Fibroblast of skin of left quadriceps (primary cell): Measurements from ENCODE around the gene CNTN2.

Source experiments
- DNase-seq, 2 experiments: peaks; one replicate each; pipeline ENCODE4 v3.0.0-alpha.2; 2013; ENCODE audit warnings: low read depth in 2 of 2

Gene CNTN2

DNA sequence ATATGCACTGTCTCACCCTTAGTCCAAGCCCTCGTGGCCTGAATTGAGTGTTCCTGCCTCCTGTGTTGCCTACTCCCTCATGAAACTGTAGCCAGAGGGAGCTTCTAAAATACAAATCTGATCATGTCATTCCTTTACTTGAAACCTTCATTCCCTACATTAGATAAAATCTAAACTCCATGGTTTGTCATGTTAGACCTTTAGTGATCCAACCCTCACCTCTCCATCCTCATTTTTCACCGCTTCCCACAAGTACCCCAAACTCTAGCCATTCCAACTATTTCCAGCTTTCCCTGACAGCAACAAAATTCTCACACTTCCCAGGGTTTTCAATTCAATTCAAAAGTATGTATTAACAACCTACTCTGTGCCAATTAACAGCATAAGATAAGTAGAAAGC lies 18.3 kb upstream of the CNTN2 start:
- DNase-seq: no peak

GRCh38 chr1:205025239-205025638 lies 17.8 kb upstream of the CNTN2 start:
- DNase-seq: no peak

GRCh38 chr1:205026181-205026580 lies 16.8 kb upstream of the CNTN2 start:
- DNase-seq: no peak

DNA sequence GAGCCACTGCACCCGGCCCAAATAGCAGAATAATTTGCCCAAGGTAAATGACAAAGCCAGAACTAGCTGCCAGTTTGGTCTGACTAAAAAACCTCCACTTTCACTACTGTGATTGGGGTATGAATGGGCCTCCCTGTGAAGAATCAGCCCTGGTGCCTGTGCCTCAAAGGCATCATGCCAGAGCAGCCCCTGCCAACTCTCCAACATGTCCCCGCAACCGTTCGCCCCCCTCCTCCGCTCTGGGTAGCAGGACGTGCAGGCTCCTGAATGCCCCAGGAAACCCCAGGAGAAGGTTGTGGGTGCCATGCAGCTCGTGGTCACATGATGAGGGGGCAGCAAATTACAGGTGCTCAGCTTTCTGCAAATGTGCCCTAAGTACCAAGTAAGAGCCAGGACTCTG lies 14.6 kb upstream of the CNTN2 start:
- no peak for DNase-seq

- DNase-seq: no peak
Measured at GRCh38 chr1:205028924-205029323, 14.1 kb upstream of the CNTN2 start.

- no peak for DNase-seq
Measured at GRCh38 chr1:205030241-205030640, 12.8 kb upstream of the CNTN2 start.

GRCh38 chr1:205030896-205031295 lies 12.1 kb upstream of the CNTN2 start:
- no peak for DNase-seq

GRCh38 chr1:205032508-205032907 lies 10.5 kb upstream of the CNTN2 start:
- DNase-seq: no peak

- DNase-seq: no peak
Measured at GRCh38 chr1:205037539-205037938, 5.5 kb upstream of the CNTN2 start.

GRCh38 chr1:205038132-205038786 lies 4.8 kb upstream of the CNTN2 start:
- DNase-seq: no peak

DNA sequence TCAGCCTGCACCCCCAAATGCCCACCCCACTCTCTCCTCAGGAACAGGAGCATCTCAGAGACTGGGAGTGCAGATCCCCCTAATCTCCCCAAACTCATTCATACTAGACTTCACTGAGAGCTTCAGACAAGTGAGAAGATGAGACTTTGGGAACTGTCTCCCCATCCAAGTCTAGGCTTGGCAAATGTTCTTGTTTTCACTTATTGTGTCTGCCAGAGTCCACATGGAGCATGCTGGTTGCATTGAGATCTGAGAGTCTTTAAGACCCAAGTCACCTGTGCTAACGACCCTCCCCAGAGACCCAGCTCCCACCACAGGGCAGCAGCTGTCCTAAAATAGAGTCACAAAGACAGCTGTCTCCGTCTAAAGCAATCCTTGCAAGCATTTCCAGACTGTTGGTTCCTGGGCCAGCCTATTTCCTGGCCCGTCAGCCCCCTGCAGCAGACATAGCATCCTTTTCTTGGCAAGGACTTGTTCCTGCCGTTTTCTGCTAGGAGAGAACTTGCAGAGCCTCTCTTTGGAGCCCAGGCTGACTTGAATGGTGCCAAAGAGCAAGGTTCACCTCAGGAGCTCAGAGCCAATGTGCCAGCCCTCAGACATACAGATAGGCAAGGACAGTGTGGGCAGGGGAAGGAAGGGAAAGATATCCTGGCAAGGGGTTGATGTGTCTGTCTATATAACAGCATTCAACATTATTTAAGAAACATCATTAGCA lies 1.9 kb upstream of the CNTN2 start:
- no peak for DNase-seq

DNA sequence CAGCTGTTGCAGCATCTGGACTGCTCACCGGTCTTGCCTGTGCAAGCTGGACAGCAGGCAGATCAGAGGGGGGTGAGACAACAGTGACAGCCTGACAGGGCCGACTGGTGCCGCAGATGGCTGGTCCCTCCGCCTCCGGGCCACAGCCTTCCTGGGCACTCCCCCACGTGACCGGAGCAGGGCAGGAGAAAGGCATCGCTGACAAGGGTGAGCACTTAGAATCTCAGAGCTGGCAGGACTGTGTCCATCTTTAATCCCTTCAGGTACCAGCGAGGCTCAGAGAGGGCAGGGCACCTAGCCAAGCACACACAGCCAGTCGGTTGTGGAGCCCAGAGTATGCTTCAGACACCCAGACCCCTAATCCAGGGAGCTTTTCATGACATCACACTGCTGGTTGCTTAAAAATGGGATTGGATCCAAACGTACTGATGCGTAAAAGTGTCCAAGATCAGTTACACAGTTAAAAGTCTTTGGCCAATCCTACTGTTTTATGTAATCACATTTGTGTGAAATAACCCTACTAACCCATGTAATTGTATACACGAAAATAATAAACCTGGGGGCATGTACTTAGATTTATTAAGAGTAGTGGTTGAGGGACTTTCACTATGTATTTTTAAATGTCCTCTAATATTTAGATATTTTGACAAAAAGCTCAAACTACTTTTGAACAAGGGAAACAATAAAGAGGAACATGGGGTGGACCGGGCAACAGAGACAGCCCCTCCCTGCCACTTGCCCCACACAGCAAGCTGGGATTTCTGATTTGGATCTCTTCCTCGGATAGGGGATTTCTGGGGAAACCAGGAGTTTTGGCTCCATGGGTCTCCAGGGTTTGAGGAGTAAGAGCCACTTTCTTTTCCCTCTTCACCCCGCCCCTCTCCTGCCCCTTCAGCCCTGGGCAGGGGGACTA lies 758 bp upstream of the CNTN2 start:
- no peak for DNase-seq

DNA sequence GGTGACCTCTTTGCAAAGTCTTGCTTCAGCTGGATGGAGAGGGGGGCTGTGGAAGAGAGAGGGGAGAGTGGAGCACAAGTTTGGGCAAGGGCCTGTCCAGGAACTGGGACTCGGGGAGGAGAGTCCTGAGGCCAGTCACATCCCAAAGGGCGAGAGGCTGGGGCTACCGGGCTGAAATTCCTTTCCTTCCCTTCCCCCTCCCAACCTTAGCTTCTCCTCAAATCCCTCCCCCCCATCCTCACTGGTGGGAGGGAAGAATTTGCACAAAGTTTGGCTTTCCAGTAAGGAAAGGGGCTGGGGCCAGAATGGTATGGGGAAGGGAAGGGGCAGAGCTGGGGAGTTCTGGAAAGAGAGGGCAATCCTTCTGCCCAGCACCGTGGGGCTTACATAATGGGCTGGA lies 854 bp downstream of the CNTN2 start:
- no peak for DNase-seq

DNA sequence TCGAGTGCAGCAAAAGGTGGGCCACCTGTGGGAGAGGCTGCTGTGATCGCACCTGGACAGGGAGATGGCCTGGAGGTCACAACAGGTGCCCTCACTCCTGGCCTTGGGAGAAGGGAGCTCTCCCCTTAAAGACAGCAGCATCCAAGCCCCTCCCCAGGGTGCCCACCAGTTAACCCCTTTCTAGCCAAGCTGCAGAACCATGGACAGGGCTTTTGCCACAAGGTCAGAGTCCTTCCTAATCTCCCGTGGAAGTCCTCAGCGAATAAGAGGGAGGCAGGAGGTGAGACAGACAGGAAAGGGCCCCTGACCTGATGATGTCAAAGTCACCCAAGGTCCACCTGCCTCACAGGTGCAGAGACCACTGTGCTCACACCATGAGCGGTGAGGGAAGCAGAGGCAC lies 1.7 kb downstream of the CNTN2 start:
- no peak for DNase-seq

GRCh38 chr1:205045146-205045545 lies 2.1 kb downstream of the CNTN2 start:
- DNase-seq: no peak

- no peak for DNase-seq
Measured at GRCh38 chr1:205046870-205047269, 3.9 kb downstream of the CNTN2 start.

- DNase-seq: no peak
Measured at GRCh38 chr1:205047764-205048231, 4.8 kb downstream of the CNTN2 start.

GRCh38 chr1:205048382-205048781 lies 5.4 kb downstream of the CNTN2 start:
- no peak for DNase-seq

GRCh38 chr1:205049479-205049878 lies 6.5 kb downstream of the CNTN2 start:
- DNase-seq: no peak

GRCh38 chr1:205052690-205053089 lies 9.7 kb downstream of the CNTN2 start:
- DNase-seq: no peak

GRCh38 chr1:205053296-205053695 lies 10.3 kb downstream of the CNTN2 start:
- DNase-seq: no peak

- no peak for DNase-seq
Measured at GRCh38 chr1:205054013-205054412, 11.0 kb downstream of the CNTN2 start.
